Fibroblast of skin of left biceps (primary cell): ENCODE measurements around the gene DCP1A.
"Not testable (repeated sequence)": the region's sequence is repeated elsewhere in the genome, so short reads cannot be mapped to it uniquely, and the experiment has no call there.

ENCODE experiments used
- DNase-seq, 2 experiments: peaks; one replicate each; pipeline ENCODE4 v3.0.0-alpha.2; 2013; ENCODE audit warnings: low read depth in 2 of 2

The DCP1A gene

GRCh38 chr3:53347261-53348064 lies at the start of gene DCP1A:
TSS of gene DCP1A (minus strand) at chr3:53347543. CDS start at chr3:53347517, 26 bp downstream.
- DNase-seq: peak; percentile 87

- DNase-seq: no peak
Observed at GRCh38 chr3:53384465-53385423, 37.4 kb upstream of the DCP1A start.

DNA sequence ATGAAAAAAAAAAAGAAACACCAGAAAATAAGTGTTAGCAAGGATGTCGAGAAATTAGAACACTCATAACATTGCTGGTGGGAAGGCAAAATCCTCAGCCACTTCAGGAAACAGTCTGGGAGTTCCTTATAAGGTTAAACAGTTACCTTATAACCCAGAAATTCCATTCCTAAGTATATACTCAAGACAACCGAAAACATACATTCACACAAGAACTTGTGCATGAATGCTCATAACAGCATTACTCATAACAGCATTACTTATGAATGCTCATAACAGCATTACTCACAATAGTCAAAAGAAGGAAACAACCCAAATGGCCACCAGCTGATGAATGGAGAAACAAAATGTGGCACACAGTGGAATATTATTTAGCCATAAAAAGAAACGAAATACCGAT lies 34.8 kb upstream of the DCP1A start:
- no peak for DNase-seq

DNA sequence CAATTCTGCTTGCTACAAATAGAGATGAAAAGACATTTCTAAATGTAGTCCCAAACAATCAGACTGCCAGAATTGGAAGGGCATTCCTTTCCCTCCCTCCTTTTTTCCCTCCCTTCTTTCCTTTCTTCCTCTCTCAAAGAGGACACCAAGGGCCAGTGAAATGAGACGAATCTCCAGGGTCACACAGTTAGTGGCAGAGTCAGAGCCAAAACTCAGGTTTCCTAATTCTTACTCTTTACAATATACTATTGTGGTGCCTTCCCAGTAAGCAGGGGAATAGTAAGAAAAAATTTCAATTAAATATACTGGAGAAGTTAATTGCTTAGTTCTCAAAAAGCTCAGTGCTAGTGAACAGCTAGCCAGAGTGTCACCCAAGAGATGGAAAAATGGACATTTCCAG lies 33.0 kb upstream of the DCP1A start:
- no peak for DNase-seq

DNA sequence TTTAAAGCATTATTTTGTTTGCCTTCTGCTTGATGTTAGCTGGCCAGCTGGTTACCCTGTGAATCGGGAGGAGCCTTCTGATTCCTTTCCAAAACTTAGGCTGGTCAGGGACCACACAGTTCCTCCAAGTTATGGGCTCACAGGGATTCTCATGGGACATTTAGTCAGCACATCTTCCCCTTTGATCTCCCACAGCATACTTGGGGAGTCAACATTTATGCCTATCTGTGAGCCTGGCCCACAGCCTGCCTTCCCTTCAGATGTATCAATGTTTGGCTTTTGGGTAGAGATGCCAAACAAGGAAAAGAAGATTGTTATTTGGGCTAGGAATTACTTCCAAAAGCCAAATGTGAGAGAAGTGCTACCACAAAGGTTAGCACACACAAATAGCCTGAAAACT lies 32.6 kb upstream of the DCP1A start:
- no peak for DNase-seq

GRCh38 chr3:53377794-53378193 lies 30.5 kb upstream of the DCP1A start:
- no peak for DNase-seq

DNA sequence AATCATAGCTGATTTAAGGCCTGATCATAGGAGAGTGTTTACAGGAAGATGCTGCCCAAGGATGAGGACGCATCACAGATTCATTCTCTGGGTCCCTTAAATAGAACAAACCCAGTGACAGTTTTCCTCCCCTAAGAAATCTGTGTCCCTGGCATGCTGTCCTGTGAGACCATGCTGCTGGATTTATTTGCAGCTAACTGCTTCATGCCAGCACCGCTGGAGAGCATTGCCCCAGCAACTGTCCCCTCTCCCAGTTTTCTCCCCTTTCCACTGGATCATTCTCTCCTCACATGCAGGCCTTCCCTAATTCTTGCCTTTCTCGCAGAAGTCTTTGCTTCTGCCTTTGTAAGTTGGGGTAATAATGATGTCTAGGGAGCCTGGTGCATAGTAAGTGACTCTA lies 29.3 kb upstream of the DCP1A start:
- no peak for DNase-seq

GRCh38 chr3:53375019-53375418 lies 27.7 kb upstream of the DCP1A start:
- DNase-seq: peak in 1 of 2 experiments; percentile 1

DNA sequence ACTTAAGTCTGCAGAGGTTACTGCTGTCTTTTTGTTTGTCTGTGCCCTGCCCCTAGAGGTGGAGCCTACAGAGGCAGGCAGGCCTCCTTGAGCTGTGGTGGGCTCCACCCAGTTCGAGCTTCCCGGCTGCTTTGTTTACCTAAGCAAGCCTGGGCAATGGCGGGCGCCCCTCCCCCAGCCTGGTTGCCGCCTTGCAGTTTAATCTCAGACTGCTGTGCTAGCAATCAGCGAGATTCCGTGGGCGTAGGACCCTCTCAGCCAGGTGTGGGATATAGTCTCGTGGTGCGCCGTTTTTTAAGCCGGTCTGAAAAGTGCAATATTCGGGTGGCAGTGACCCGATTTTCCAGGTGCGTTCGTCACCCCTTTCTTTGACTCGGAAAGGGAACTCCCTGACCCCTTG lies 23.4 kb upstream of the DCP1A start:
- not testable (repeated sequence) for DNase-seq

DNA sequence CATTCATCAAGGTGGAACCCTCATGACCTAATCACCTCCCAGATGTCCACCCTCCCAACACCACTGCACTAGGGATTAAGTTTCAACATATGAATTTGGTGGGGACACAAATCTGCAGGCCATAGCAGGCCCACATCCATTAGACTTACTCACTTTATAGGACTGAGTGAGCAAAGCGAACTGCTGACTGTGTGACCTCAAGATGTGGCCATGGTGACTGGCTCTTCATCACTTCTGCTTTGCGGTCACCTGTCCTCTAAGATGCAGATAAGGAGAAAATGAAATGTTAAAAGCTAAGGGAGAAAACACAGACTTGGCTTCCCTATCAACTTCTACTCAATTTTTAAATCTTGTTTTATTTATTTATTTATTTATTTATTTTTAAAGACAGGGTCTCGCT lies 14.5 kb upstream of the DCP1A start:
- no peak for DNase-seq

- peak in 1 of 2 experiments; percentile 19 for DNase-seq
Observed at GRCh38 chr3:53357458-53357857, 10.1 kb upstream of the DCP1A start.

DNA sequence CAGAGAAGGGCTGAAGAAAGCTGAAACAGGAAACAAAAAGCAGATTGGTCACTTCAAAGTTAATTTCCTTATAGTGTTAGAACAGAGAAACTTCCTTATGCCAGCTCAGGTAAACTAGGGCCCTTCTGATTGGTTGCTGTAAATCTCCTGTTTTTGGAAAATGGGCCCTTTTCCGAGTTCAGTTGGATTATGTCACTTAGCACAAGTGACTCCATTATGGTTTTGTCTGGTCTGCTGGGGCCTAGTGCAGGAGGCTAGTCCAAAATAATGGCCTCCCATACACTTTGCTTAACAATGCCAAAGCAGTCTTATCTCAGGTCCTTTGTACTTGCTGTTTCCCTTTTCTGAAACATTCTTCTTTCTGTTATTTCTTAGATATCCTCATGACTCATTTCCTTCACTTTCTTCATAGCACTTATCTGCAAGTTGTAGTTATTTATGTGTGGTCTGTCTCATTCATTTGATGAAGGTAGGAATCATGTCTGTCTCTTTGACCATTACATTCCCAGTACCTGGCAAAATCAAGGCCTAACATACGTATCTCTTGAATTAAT lies 7.7 kb upstream of the DCP1A start:
- DNase-seq: no peak

GRCh38 chr3:53353202-53353601 lies 5.9 kb upstream of the DCP1A start:
- DNase-seq: no peak

DNA sequence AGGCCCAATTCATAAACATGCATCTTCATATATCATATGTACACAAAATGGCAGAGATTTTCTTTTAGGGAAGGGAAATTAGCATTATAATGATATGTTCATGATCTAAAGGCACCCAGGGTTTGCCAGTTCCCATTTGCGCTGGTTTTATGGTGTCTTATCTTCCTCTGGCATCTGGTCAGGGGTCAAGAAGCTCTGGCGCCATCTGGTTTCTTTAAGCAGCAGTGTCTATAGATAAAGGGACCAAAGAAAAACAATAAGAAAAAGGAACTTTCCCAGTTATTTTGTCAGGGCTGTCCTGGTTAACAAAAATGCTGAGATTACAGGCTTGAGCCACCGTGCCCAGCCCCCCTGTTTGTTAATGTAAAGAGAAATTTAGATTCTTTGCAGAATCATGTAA lies 3.3 kb upstream of the DCP1A start:
- DNase-seq: no peak

DNA sequence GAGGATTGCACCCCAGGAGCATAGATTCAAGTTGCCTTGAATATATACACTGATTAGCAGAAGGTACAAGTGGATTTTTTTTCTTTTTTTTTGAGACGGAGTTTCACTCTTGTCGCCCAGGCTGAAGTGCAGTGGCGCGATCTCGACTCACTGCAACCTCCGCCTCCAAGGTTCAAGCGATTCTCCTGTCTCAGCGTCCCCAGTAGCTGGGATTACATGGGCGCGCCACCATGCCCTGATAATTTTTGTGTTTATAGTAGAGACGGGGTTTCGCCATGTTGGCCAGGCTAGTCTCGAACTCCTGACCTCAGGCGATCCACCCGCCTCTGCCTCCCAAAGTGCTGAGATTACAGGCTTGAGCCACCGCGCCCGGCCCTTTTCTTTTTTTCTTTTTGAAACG lies 775 bp upstream of the DCP1A start:
- not testable (repeated sequence) for DNase-seq

GRCh38 chr3:53346922-53347260 lies 452 bp downstream of the DCP1A start:
- DNase-seq: no peak

GRCh38 chr3:53346514-53346913 lies 829 bp downstream of the DCP1A start:
- DNase-seq: no peak

DNA sequence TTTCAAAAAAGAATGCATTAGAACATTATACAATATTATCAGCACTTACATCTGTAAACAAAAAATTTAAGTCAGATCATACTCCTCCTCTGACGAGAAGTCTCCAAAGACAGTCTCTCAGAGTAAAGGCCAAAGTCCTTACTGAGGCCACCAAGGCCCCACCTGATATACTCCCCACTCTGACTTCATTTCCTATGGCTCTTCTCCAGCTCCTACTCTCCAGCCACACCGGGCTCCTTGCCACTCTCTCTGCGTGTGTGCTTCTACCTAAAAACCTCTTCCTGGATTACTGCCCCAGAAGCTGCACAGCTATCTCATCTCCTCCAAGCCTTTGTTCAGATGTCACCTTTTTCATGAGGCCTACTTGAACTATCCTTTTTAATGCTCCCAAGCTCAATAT lies 5.0 kb downstream of the DCP1A start:
- DNase-seq: no peak

GRCh38 chr3:53337167-53337940 lies 10.0 kb downstream of the DCP1A start:
- DNase-seq: no peak

DNA sequence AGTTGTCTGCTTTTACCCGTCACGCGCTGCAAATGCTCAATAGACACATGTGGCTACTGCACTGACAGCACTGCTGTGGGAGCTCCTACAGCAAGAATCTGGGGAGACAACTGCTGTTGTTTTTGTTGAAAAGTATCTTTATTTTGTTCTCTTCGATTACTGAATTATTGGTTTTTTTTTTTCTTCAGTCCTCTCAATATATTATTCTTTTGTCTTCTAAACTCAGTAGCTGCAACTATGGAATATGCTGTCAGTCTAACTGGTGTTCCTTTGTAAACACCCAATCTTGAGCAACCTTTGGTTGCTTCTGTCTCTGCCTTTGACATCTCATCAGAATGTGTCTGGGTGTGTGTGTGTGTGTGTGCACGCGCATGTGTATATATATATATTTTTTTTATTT lies 12.6 kb downstream of the DCP1A start:
- DNase-seq: no peak

DNA sequence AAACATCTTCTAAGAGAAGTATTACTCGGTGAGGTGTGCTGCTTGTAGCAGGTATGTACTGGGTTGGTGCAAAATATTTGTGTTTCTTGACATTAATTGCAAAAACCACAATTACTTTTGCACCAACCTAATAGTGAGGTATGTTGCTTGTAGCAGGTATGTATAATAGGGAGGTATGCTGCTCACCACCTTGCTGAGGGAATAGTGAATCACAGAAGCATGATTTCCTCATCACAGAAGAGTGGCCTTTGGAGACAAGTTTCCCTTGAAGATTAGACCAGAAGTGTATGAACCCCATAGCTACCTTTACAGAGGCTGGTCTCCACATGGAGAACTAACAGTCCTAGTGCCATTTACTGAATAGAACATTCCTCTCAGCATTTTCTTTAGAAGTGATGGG lies 15.5 kb downstream of the DCP1A start:
- DNase-seq: no peak

- DNase-seq: no peak
Observed at GRCh38 chr3:53329897-53330296, 17.4 kb downstream of the DCP1A start.
